HL-60 (cell line): Measurements from ENCODE around the gene WARS2.

Experiments used
- GABPA ChIP-seq: IDR thresholded peaks from 2 replicates; pipeline ENCODE4 v1.6.1; 2012; ENCODE audit warnings: low read depth
- TF ChIP-seq, protein P1 (sequence below): IDR thresholded peaks from one replicate; pipeline ENCODE4 v1.5.1; 2011; ENCODE audit warnings: low read length, control low read depth, inconsistent platforms; ENCODE audit not compliant: insufficient read depth
- TF ChIP-seq, protein P2 (sequence below): IDR thresholded peaks from 2 replicates; pipeline ENCODE4 v1.6.1; 2012; ENCODE audit warnings: low read depth; ENCODE audit not compliant: insufficient replicate concordance

- TF ChIP-seq, protein P1, sequence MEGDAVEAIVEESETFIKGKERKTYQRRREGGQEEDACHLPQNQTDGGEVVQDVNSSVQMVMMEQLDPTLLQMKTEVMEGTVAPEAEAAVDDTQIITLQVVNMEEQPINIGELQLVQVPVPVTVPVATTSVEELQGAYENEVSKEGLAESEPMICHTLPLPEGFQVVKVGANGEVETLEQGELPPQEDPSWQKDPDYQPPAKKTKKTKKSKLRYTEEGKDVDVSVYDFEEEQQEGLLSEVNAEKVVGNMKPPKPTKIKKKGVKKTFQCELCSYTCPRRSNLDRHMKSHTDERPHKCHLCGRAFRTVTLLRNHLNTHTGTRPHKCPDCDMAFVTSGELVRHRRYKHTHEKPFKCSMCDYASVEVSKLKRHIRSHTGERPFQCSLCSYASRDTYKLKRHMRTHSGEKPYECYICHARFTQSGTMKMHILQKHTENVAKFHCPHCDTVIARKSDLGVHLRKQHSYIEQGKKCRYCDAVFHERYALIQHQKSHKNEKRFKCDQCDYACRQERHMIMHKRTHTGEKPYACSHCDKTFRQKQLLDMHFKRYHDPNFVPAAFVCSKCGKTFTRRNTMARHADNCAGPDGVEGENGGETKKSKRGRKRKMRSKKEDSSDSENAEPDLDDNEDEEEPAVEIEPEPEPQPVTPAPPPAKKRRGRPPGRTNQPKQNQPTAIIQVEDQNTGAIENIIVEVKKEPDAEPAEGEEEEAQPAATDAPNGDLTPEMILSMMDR = no peak
- TF ChIP-seq, protein P2, sequence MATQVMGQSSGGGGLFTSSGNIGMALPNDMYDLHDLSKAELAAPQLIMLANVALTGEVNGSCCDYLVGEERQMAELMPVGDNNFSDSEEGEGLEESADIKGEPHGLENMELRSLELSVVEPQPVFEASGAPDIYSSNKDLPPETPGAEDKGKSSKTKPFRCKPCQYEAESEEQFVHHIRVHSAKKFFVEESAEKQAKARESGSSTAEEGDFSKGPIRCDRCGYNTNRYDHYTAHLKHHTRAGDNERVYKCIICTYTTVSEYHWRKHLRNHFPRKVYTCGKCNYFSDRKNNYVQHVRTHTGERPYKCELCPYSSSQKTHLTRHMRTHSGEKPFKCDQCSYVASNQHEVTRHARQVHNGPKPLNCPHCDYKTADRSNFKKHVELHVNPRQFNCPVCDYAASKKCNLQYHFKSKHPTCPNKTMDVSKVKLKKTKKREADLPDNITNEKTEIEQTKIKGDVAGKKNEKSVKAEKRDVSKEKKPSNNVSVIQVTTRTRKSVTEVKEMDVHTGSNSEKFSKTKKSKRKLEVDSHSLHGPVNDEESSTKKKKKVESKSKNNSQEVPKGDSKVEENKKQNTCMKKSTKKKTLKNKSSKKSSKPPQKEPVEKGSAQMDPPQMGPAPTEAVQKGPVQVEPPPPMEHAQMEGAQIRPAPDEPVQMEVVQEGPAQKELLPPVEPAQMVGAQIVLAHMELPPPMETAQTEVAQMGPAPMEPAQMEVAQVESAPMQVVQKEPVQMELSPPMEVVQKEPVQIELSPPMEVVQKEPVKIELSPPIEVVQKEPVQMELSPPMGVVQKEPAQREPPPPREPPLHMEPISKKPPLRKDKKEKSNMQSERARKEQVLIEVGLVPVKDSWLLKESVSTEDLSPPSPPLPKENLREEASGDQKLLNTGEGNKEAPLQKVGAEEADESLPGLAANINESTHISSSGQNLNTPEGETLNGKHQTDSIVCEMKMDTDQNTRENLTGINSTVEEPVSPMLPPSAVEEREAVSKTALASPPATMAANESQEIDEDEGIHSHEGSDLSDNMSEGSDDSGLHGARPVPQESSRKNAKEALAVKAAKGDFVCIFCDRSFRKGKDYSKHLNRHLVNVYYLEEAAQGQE = no peak
- TF ChIP-seq GABPA = no peak
Measured at GRCh38 chr1:118995312-118996016, 145.0 kb downstream of the WARS2 start.
